ENCODE results near the gene FNDC3B. TPM values are rescaled to one million over a fixed set of nuclear protein-coding genes. Genes with fewer than 3 reads are reported as not detected.

The FNDC3B gene
- total RNA-seq, 1 donor from 2014 or later, result 79.2 TPM

DNA sequence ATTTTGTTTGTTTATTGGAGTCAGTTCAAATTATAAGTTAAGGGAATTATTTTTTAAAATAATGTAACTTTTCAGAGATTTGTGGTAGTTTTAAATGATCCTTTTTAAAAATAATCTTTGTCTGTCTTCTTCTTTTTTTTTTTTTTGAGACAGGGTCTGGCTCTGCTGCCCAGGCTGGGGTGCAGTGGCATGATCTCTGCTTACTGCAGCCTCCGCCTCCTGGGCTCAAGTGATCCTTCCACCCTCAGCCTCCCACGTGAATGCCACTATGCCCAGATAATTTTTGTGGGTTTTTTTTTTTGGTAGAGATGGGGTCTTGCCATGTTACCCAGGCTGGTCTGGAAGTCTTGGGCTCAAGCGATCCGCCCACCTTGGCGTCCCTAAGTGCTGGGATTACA lies 12.6 kb downstream of the FNDC3B start:
- Mint-ChIP-seq H3K4me3 (no peak overlapping the region), H3K4me1 (ENCODE audit: unreplicated experiment) (peaks cover 24% of the 10 kb centered on the region), H3K27ac (no peak overlapping the region), H3K36me3 (peaks cover 37% of the 10 kb centered on the region), H3K9me3 (no peaks in the 10 kb centered on the region), H3K27me3 (no peaks in the 10 kb centered on the region)
- no peak for DNase-seq (ENCODE audit: extremely low spot score, unreplicated experiment)
- TF ChIP-seq, protein P1, sequence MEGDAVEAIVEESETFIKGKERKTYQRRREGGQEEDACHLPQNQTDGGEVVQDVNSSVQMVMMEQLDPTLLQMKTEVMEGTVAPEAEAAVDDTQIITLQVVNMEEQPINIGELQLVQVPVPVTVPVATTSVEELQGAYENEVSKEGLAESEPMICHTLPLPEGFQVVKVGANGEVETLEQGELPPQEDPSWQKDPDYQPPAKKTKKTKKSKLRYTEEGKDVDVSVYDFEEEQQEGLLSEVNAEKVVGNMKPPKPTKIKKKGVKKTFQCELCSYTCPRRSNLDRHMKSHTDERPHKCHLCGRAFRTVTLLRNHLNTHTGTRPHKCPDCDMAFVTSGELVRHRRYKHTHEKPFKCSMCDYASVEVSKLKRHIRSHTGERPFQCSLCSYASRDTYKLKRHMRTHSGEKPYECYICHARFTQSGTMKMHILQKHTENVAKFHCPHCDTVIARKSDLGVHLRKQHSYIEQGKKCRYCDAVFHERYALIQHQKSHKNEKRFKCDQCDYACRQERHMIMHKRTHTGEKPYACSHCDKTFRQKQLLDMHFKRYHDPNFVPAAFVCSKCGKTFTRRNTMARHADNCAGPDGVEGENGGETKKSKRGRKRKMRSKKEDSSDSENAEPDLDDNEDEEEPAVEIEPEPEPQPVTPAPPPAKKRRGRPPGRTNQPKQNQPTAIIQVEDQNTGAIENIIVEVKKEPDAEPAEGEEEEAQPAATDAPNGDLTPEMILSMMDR (conservative IDR thresholded peaks at IDR 0.05), result no peak

DNA sequence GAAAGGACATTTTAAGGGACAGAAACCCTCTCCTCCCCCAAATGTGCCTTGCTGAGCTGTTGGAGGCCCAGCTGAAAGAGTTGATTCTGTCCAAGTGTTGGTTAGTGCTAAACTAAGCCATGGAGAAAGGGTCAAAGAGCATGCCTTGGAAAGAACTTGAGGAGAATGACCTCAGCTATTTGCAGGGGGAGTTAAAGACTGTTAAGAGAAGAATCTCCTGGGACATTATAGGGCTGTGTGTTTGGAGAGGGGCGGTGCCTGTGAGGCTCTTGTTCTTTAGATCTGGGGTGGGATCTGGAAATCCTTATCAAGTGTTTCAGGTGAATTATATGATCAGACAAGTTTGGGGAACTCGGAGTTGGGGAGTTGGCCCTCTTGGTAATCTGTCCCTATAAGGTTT lies 13.0 kb downstream of the FNDC3B start:
- Mint-ChIP-seq H3K4me1 (ENCODE audit: unreplicated experiment) (peaks cover 28% of the 10 kb centered on the region), H3K27me3 (no peaks in the 10 kb centered on the region), H3K4me3 (no peak overlapping the region), H3K27ac (no peak overlapping the region), H3K9me3 (no peaks in the 10 kb centered on the region), H3K36me3 (peaks cover 37% of the 10 kb centered on the region)
- no peak for DNase-seq (ENCODE audit: extremely low spot score, unreplicated experiment)
- TF ChIP-seq, protein P1 (conservative IDR thresholded peaks at IDR 0.05), result no peak

DNA sequence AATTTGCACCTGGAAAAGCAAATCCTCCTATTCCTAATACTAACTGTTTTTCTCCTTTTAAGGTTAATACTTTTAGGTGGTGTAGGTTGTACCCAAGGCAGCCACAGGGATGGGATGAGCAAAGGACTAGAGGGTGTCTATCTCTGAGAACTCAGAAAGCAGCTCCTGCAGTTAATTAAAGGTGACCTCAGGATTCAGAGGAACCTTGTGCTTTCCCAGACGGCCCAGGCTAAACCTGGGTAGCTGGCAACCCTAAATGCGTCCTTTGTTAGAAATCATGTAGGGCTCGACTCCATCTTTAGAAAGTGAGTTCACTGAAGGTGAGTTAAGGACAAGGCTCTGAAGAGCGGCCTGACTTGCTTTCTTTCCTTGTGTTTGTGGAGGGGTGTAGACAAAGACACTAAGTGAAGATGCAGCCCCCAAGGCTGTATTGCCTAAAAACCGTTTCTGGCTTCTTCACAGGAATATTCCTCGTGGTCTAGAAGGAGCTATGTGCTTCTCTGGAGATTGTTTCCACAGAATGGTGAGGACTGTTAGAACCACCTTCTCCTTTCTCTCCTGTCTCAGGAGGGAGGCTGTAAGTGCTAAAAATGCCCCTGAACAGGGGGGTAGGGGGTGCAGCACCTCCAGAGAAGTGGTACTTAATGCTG lies 14.9 kb downstream of the FNDC3B start:
- Mint-ChIP-seq H3K9me3 (no peaks in the 10 kb centered on the region), H3K4me3 (no peak overlapping the region), H3K4me1 (ENCODE audit: unreplicated experiment) (peaks cover 39% of the 10 kb centered on the region), H3K36me3 (peaks cover 29% of the 10 kb centered on the region), H3K27ac (no peak overlapping the region), H3K27me3 (no peaks in the 10 kb centered on the region)
- TF ChIP-seq, protein P1 (conservative IDR thresholded peaks at IDR 0.05), result no peak
- no peak for DNase-seq (ENCODE audit: extremely low spot score, unreplicated experiment)

DNA sequence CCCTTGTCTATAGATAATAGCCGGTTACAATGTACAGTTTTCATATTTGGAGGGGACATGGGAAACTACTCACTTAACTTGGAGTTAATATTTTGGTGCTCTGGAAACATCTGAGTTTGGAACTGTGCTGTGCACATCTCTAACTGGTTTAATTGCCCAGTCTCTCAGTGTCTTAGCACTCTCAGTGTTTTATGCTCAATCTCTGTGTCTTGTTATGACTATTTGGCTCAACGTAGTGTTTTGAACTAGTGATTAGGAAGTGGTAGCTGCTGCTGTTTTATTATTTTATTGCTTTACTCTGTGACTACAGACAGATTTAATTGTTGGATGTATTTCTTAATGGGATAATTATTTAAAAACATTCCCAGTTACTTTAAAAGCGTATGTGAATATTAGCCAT lies 17.0 kb downstream of the FNDC3B start:
- no peak for DNase-seq (ENCODE audit: extremely low spot score, unreplicated experiment)
- no peak overlapping the region for H3K4me3 Mint-ChIP-seq
- no peaks in the 10 kb centered on the region for H3K27me3 Mint-ChIP-seq
- peaks cover 22% of the 10 kb centered on the region for H3K36me3 Mint-ChIP-seq
- peaks cover 46% of the 10 kb centered on the region for H3K4me1 Mint-ChIP-seq (ENCODE audit: unreplicated experiment)
- TF ChIP-seq, protein P1 (conservative IDR thresholded peaks at IDR 0.05), result no peak
- no peak overlapping the region for H3K27ac Mint-ChIP-seq
- H3K9me3 Mint-ChIP-seq, result no peaks in the 10 kb centered on the region

DNA sequence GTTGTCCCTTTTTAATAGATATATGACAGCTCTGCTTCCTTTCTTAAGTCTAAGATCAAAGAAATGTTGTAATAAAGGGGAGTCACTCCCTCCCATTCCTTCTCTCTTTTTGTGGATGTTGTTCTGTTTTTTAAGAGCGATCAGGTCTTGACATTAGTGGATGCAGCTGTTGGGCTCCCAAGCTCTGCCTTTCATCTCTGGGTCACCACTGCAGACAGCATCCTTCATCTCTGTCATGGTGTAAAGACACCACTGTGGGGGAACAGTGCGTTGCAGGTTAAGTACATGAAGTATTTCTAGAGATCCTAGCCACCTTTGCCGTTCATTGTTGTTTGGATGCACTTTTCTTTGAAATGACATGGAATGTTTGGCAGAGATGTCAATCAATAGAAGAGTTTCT lies 17.7 kb downstream of the FNDC3B start:
- no peak overlapping the region for H3K4me3 Mint-ChIP-seq
- TF ChIP-seq, protein P1 (conservative IDR thresholded peaks at IDR 0.05), result no peak
- no peak for DNase-seq (ENCODE audit: extremely low spot score, unreplicated experiment)
- no peaks in the 10 kb centered on the region for H3K27me3 Mint-ChIP-seq
- peaks cover 51% of the 10 kb centered on the region for H3K4me1 Mint-ChIP-seq (ENCODE audit: unreplicated experiment)
- H3K36me3 Mint-ChIP-seq, result peaks cover 23% of the 10 kb centered on the region
- H3K9me3 Mint-ChIP-seq, result no peaks in the 10 kb centered on the region
- H3K27ac Mint-ChIP-seq, result no peak overlapping the region

All from type B pancreatic cell (in vitro differentiated cells).